GM21576 (cell line): ENCODE measurements around the gene TIA1.
"Not testable (repeated sequence)": the region's sequence is repeated elsewhere in the genome, so short reads cannot be mapped to it uniquely, and the experiment has no call there.

Experiments used
- ATAC-seq: cut with Tn5 transposase; IDR thresholded peaks from one replicate; pipeline ENCODE4 v1.9.1; 2021; ENCODE audit warnings: mild to moderate bottlenecking, moderate library complexity; ENCODE audit not compliant: unreplicated experiment

TIA1 gene, protein sequence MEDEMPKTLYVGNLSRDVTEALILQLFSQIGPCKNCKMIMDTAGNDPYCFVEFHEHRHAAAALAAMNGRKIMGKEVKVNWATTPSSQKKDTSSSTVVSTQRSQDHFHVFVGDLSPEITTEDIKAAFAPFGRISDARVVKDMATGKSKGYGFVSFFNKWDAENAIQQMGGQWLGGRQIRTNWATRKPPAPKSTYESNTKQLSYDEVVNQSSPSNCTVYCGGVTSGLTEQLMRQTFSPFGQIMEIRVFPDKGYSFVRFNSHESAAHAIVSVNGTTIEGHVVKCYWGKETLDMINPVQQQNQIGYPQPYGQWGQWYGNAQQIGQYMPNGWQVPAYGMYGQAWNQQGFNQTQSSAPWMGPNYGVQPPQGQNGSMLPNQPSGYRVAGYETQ

DNA sequence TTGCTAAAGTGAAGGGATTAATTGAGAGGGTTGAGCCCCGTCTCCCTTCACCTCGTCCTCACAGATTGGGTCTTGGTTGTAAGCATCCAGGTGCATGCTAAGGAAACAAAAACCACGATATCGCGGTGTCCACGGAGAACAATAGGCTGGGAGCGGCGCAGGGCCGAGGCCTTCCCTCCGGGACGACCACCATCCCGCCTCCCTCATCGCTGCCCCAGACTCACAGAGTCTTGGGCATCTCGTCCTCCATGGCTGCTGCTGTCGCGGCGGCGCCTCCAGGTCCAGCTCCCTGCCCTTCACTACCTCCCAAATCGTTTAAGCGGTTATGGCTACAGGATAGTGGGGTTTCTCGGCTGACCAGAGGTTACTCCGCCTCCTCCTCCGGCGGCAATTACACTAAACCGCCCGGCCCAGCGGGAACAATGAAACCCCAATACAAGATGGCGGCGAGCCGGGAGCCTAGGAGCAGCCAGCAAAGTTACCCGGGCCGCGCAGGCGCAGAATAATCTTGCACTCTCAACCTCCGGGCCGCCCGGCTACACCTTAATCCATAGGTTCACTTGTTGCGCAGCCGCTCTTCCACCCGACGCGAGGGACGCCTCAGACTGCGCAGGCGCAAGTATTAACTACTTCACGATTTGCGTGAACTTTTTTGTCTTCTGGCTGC, at the start of gene TIA1:
Gene TIA1 (minus strand): TSS at position 448 of the 667 bp plus-strand sequence. CDS start 198 bp downstream, at position 250.
- ATAC-seq = peak; percentile 93

DNA sequence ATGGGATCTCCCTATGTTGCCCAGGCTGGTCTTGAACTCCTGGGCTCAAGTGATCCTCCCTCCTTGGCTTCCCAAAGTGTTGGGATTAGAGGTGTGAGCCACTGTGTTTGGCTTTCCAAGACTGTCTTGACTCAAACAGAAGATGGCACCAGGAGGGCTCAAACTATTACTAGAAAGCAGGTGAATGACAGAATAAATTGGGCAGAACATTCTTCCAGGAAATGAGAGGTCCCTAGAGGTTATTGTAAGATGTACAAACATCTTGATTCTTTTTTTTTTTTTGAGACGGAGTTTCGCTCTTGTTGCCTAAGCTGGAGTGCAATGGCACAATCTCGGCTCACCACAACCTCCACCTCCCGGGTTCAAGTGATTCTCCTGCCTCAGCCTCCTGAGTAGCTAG, 49.4 kb upstream of the TIA1 start:
- not testable (repeated sequence) for ATAC-seq

DNA sequence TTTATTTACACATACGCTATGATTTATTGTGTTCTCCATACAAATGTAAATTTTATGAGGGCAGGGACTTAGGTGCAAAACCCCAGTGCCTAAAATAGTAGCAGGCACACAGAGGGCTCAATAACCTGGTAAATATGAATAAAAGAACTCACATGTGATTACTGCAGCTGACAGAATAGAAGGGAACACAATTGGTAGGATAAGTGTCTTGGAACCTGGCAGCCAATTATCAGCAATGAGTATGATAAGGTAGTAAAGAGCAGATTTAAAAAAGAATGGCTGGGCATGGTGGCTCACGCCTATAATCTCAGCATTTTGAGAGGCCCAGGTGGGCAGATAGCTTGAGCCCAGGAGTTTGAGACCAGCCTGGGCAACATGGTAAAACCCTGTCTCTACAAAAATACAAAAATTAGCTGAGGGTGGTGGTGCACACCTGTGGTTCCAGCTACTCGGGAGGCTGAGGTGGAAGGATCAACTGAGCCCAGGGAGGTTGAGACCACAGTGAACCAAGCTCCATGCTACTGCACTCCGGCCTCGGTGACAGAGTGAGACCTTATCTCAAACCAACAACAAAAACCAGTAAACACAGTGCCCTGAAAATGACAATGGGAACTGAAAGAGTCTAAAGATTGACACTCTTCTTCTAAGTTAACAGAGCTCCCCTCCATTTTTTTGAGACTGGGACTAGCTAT, 35.2 kb upstream of the TIA1 start:
- ATAC-seq = no peak

DNA sequence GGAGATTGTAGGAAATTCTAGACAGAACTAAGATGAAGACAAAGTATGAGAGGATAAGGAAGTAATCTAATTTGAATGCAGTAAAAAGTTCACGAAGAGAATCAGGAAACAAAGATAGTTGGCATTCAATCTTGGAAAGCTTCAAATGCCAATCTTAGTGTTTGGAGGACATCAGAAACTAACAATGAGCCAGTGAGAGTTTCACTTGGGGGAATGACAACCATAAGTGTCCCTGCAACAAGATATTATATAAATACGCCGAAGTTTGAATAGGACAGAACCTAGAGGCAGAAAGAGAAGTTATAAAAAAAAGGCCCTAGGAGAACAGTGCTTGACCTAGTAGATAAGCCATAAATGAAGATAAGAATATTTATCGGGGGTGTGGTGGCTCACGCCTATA, 34.0 kb upstream of the TIA1 start:
- ATAC-seq = no peak

DNA sequence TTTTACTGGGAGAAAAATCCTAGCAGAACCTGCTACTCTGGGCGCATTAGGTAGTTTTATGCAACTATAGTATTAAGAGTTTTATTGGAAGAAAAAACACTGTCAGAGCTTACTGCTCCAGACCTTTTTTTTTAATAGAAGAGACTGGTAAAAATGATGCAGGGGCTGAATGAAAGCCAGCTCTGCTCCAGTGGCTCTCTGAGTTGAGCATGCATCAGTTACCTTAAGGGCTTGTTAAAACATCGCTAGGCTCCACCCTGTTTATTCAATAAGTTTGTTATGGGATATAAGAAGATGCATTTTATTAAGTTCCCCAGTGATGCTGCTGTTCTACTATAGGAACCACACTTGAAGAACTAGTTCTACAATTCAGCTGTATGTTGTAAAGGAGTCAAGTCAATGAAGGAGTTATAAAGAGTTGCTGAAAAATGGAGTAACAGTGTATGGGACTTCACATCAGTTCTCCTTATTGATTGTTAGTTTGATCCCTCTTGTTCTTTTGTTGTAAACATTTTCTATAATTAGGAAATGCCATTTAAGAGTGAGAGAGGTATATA, 31.9 kb upstream of the TIA1 start:
- ATAC-seq = no peak

DNA sequence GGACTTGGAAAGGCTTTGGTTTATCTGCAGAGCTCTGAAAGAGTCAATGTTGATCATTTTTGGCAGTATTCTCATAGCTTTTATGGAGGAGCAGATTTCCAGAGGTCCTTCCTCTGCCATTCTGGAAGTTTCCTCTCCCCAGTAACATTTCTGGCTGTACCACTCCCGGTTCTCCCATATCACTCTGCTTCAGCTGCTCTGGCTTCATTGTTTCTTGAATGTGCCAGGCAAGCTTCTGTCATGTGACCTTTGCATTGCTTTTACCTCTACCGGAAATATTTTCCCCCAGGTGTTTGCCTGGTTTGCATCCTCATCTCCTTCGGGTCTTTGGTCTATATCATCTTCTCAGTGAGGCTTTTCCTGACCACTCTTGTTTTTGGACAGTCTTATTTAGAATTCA, 21.9 kb upstream of the TIA1 start:
- ATAC-seq = no peak

DNA sequence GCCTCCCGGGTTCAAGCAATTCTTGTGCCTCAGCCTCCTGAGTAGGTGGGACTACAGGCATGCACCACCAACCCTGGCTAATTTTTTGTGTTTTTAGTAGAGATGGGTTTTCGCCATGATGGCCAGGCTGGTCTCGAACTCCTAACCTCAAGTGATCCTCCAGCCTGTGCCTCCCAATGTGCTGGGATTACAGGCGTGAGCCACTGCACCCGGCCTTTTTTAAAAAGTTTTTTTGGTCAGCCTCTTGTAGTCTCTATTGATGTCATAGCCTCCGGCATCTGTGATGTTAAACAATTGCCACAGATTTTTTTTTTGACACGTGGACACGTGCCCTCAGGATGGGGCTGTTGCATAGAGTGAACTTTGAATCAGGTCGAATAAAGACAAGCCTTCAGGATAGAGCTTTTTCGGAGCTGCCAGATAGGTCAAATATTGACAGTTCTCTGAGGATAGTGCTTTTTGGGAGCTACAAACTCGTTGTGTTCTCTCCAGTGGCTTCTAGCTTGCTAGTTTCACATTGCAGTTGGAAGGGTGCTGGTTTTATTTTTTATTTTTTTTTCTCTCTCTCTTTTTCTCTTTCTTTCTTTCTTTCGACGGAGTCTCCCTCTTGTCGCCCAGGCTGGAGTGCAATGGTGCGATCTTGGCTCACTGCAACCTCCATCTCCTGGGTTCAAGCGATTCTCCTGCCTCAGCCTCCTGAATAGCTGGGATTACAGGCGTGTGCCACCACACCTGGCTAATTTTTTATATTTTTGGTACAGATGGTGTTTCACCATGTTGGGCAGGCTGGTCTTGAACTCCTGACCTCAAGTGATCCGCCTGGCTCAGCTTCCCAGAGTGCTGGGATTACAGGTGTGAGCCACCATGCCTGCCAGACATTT, 21.2 kb upstream of the TIA1 start:
- not testable (repeated sequence) for ATAC-seq

DNA sequence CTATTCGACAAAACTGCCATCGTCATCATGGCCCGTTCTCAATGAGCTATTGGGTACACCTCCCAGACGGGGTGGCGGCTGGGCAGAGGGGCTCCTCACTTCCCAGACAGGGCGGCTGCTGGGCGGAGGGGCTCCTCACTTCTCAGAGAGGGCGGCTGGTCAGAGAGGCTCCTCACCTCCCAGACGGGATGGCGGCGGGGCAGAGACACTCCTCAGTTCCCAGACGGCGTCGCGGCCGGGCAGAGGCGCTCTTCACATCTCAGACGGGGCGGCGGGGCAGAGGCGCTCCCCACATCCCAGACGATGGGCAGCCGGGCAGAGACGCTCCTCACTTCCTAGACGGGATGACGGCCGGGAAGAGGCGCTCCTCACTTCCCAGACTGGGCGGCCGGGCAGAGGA, 18.5 kb upstream of the TIA1 start:
- ATAC-seq = not testable (repeated sequence)

DNA sequence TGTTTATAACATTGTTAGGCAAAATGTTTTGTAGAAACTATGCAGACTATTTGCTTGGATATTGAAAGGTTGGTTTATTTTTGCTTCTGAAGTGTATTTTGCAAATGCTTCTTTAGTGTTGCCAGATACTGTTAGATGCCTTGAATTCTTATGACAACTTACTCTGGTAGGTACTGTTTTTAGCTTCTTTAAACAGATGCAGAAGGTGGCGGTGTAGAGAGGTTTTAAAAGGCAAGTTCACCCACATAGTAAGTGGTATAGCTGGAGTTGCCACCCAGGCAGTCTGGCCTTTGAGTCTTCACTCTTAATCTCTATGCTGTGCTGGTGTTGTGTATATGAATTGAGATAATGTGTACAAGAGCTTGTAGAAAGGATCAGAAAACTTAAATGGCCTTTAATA, 13.1 kb upstream of the TIA1 start:
- no peak for ATAC-seq

DNA sequence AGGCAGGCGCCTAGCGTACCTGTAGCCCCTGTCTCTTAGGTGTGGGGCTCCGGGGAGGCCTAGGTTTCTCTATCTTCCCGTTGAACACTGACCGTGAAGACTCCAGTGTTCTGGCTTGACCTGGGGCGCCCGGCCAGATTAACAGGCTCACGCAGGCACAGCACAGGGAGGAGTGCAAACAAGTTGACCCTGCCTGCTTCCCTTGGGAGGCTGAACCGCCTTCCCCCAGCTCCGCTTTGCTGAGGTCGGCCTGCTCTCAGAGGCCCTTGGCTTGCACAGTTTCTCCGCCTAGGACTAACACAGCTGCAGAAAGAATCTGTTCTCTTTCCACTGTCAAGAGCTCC, 10.1 kb upstream of the TIA1 start:
- peak; percentile 10 for ATAC-seq

DNA sequence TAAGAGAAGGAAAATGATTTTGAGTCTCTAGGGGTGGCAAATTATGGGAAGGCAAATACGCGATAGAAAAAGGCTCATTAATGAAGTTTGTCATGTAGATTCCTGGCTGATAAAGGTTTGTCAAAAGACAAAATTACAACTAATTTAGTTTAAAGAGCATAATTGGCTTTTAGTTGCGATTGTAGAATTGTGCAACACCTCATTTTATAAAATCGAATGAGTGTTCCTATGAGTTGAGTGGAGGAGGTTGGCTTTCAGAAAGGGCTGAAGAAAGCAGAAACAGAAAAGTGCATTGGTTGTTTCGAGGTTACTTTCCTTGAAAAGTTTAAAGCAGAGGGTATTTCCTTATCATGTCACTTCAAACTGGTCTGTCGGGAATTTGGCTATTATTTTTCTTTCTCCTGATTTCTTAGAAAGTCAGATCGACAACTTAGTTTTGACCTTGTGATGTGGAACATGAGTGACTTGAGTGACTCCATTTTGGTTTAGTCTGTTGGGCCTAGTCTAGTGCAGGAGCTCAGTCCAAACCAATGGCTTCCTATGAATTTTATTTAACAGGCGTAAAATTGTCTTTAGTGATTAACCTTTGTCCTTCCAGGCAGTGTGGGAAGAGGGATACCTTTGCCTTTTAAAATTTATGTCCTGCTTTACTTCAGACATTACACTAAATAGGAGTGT, 7.3 kb upstream of the TIA1 start:
- ATAC-seq = no peak

DNA sequence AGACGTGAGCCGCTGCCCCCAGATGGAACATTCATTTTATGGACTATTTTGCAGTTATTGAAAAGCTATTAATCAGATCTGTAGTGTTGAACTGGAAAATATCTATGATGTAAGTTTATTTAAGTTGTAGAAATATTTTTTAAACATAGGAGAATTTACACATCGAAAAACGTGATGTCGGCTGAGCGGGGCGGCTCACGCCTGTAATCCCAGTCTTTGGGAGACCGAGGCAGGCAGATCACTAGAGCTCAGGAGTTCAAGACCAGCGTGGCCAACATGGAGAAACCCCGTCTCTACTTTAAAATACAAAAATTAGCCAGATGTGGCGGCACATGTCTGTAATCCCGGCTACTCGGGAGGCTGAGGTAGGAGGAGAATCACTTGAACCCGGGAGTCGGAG, 2.0 kb upstream of the TIA1 start:
- no peak for ATAC-seq

DNA sequence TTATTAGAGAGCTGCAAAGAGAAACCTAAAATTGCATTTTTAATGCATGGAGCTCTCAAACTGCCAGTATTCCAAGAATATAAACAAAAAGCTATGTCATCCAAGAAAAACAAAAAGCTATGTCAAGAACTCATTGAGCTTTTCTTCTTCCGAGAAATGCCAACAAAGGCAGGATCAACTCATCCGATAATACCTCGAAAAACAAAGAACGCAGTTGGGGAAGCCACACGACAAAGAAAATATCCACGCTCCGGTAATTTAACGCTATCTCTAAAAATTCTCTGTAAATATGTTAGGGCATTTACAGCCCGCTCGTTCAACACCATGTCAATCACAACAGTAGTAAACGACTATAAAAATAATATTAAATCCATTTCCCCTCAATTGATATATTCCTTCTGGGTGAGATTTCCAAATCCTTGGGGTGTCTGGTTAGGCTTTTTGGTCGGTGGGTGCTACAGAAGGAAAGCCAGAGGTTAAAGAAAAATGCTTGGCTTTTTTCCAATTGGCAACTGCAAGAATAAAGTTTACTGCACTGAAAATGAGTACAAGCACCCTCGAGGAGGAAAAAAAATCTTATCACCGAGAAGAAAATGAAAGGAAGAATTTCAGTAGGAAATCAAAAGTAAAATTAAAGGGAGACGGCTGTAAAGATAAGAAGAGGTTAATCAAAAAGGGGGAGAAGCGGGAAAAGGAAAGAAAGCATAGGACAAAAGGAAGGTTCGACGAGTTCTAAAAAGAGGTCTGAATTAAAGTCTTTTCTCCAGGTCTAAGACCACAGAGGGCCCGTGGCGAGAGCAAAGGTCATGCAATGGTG, 856 bp downstream of the TIA1 start:
- no peak for ATAC-seq

DNA sequence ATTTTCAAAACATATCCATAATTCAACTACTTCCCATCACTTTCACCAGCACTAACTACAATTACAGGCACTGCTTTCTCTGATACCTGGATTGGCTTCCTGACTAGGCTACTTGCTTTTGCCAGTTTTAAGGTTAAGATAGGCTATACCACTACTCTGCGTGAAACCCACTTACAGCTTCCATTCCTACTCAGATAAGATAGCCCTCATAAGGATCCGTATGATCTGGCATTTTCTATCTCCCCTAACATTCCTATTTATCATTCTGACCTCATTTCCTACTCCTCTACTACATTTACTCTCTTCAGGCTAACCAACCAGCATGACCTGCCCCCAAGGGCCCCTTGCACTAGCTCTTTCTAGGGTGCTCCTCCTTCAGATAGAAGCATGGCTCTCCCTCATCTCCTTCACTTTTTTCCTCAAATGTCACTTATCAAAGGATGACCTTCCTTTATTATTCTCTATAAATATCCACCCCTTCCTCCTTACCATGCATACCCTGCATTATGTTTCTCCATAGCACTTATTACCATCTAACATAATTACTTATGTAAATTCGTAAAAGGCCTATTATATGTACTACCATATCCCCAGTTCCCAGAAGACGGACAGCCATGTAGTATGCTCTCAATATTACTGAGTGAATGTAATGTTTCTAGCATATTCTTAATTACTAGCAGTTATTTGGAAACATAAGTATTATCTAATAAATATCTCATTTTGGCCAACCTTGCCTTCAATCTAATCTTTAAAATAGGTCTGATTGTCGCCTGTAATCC, 4.4 kb downstream of the TIA1 start:
- ATAC-seq = no peak

DNA sequence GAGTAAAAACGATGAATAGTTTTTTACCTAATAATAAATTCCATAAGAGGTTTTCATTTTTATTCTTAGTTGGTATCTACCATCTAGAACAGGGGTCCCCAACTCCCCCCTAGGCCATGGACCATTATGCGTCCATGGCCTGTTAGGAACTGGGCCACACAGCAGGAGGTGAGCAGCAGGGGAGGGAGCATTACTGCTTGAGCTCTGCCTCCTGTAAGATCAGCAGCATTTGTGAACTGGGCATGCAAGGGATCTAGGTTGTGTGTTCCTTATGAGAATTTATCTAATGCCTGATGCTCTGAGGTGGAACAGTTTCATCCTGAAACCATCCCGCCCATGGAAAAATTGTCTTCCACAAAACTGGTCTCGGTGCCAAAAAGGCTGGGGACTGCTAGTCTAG, 5.9 kb downstream of the TIA1 start:
- ATAC-seq = no peak

DNA sequence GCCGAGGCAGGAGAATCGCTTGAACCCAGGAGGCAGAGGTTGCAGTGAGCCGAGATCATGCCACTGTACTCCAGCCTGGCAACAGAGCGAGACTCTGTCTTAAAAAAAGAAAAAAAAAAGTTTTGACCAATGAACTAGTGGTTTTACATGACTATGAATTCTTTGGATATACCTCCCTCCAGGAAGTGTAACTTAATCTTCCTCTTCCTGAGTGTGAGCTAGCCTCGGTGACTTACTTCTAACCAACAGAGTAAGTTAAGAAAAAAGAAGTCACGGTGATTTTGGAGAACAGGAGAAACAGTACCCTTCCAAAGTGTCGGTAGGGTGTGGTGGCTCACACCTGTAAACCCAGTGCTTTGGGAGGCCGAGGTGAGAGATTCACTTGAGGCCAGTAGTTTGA, 7.1 kb downstream of the TIA1 start:
- ATAC-seq = no peak

DNA sequence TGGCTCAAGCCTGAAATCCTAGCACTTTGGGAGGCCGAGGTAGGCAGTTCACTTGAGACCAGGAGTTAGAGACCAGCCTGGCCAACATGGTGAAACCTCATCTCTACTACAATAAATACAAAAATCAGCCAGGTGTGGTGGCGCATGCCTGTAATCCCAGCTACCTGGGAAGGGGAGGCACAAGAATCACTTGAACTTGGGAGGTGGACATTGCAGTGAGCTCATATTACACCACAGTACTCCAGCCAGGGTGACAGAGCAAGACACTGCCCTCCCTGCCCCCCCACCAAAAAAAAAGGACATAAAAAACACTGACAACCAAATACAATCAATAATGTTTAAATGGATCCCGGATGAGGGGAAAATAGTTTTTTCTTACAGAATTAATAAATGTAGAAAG, 7.8 kb downstream of the TIA1 start:
- no peak for ATAC-seq

DNA sequence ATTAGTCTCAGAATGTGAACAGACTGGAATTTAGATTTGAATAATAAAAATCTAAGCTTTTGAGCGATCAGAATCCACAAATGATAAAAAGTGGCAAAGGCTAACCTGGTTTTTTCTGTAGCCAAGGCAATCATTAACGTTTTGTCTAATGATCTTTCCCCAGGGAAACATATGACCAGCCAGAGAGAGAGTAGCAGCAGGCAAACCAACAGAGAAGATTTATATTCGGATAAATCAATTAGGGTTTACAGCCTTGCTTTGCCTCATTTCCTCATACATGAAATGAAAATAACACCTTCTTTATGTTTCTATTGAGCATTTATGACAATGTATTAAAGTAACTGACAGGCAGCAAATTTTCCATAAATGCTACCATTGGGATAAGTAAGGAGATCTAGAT, 14.5 kb downstream of the TIA1 start:
- ATAC-seq = no peak

DNA sequence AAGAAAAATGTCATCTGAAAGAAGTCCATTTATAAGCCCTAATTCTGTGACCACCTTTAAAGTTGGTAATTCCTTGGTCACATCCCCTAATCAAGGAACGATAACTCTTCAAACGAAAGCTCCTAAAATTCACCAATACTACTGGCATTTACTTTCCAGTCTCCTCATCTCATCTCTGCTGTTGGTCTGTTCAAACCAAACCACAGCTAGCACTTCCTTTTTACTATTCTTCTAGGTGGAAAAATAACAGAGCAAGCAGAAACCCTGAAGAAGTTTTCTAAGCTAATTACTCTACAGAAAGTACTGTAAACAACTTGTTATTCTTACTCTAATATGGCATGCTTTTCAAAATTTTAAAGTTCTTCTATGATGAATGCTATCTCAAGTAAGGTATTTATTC, 21.6 kb downstream of the TIA1 start:
- no peak for ATAC-seq
